HS-27A (cell line): ENCODE measurements around the gene APOBEC3G.

Experiments
- DNase-seq: peaks from one replicate; pipeline ENCODE4 v3.0.0-alpha.2; 2012; ENCODE audit warnings: low read depth, missing footprints

The APOBEC3G gene

DNA sequence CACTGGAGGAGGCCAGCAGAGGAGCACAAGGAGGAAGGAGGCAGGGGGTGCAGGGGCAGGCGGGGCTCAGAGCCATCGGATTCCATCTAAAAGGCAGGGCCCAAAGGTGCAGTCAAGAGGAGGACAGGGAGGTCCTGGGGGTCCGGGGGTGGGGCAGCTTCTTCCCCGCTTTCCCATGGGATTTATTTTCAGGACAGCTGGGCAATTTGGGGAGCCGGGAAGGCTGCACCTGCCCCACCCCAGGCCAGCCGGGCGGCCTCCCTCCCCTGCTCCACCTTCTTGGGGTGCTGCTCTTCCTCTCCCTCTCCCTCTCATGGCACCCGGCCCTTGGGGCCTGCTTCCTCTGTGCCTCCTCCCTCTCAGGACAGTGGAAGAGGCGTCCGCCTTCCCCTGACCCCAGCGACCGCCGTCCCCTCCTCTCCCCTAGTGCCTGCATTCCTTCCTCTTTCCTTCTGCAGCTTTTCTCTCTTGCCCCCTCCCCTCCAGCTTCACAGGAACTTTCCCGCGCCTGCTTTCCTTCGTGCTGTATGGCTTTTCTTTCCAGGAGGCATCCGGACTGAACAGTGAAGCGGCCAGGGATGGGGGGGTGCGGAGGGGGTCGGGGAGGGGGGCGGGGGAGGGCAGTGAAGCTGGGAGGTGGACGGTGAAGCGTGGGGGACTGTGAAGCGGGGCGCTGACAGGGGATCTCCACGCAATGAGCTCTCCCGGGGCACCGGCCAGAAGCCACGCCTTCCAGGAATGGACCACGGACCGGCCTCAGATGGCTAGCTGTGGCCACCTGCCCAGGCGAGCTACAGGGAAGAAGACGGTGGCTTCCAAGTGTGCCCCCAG, 46.9 kb downstream of the APOBEC3G start:
- no peak for DNase-seq

DNA sequence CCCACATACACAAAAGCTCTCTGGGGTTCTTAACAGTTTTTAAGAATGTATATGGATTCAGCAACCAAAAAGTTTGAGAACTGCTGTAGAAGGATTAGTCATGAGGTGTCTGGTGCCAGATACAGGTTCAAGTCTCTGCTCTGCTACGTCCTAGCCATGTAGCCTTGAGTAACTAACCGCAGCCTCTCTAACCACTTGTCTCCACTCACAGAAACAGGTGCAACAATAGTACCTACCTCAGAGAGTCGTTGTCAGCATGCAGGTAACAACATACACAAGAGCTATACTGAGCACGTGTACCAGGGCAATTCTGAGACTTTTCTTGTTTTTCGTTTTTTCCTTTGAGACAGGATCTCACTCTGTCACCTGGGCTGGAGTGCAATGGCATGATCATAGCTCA, 48.5 kb downstream of the APOBEC3G start:
- DNase-seq: no peak

DNA sequence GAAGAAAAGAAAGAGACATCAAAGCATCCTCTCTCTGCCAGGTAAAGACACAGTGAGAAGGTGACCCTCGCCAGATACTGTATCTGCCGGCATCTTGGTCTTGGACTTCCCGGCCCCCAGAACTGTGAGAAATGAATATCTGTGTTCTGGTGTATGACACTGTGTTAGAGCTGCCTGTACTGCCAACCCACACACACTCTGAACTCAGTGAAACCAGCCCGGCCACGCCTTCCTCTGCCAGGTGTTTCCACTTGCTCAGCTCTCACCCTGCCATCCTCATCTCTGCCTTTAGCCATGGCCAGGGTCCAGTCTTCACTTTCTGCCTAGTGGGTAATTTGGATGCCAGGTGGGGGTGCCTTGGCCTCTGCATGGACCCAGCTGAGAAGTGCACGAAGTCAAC, 51.4 kb downstream of the APOBEC3G start:
- DNase-seq: no peak

DNA sequence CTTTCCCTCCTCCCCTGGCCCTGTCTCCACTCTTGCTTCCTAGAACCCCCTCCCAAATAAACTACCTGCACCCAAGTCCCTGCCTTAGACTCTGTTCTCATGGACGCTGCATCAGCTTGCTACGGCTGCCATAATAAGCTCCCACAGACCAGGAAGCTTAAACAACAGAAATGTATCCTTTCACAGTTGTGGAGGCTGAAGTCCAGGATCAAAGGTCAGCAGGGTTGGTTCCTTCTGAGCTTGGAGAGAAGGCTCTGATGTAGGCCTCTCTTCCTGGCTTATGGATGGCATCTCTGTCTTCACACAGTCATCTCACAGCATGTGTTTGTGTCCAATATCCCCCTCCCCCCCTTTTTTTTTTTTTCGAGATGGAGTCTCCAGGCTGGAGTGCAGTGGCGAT, 52.0 kb downstream of the APOBEC3G start:
- no peak for DNase-seq

DNA sequence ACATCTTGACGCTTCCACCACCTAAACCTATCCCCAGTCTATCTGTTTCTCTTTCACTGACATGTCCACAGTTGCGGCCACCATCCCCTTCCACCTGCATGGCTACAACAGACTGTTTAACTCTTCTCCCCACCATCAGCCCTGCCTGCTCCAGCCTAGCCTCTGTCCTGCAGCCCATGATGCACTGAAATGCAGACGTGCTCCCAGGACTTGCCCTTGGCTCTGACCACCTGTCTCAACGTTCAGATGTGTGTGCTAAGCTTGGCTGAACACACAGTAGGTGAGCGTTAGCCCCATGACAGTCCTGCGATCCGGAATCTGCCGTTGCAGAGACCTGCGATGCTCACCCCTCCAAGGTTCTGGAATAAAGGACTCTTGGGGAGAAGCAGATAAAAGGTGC, 52.7 kb downstream of the APOBEC3G start:
- no peak for DNase-seq

DNA sequence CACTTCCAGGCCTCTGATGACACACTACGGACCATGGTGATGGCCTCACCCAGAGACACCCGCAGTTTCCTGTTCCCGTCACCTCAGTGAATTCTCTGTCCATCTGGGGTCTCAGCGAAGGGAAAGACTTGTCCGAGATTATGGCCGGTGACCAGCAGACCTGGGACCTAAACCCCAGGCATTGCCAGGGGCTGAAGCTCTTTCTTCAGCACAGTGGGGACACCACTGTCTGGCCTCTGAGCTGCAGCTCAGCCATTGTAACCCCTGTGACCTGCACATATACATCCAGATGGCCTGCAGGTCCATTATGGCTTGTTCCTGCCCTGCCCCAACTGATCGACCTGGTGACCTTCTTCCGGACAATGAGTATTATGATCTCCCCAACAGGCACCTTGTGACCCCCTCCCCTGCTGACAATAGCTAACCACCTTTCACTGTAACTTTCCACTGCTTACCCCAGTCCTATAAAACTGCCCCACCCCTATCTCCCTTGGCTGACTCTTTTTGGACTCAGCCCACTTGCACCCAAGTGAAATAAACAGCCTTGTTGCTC, 53.2 kb downstream of the APOBEC3G start:
- no peak for DNase-seq

DNA sequence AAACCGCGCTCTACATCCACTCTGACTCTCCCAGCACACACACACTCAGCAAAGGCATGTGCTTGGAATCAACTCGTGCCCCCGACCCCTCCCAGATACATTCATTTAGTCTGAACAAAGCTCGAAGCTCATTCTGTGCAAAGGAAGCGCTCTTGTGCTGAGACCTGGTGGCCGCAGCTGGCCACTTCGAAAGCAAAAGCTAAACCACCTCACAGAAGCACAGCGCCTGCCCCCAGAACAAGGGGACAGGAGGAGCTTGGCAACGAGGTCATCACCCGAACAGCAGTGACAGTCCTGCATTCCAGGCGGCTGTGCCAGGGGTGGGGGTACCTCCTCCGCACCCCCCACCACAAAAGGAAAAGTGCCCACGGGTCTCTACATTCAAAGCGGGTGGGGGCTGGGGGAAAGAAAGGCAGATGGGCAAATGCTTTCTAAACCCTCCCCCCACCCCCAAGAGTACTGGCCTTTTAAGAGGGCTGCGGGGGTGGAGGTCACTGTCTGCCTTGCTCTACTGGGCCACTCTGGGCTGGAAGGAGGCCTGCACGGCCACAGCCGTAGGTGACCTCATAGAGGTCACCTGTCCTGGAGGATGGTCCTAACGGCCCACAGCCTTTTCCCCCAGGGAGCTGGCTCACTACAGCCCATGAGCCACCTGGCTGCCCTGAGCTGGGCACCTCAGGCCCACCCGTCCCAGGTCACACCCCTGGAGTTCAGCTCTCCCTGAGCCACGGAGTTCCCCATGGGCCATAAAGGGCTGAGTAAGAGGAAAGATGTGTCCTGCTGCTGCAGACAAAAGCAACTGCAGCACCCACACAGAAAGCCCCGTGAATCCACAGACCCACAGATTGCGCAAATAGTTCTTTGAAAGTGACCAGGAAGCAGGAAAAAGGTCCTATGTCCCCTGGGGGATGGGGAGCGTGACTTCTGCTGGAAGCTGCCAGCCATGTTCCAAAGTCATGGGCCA, 54.1 kb downstream of the APOBEC3G start:
- DNase-seq: no peak

DNA sequence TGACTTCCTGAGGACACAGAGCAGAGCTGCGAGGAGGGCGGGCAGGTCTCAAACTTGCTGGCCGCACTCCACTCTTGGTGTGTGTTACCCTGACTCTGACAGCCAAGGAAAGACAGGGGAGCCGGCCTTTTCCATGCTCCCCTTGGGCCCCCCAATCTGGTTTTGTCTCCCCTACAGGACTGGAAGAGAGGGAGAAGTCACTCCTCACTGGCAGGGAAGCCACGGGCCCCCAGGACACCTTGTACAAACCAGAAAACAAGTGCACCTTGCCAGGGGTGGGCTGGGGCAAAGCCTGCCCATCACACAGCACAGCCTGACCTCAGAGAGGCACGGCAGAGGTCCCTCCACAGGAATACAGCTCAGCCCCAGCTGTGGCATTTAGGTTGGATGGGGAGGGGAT, 55.2 kb downstream of the APOBEC3G start:
- no peak for DNase-seq

DNA sequence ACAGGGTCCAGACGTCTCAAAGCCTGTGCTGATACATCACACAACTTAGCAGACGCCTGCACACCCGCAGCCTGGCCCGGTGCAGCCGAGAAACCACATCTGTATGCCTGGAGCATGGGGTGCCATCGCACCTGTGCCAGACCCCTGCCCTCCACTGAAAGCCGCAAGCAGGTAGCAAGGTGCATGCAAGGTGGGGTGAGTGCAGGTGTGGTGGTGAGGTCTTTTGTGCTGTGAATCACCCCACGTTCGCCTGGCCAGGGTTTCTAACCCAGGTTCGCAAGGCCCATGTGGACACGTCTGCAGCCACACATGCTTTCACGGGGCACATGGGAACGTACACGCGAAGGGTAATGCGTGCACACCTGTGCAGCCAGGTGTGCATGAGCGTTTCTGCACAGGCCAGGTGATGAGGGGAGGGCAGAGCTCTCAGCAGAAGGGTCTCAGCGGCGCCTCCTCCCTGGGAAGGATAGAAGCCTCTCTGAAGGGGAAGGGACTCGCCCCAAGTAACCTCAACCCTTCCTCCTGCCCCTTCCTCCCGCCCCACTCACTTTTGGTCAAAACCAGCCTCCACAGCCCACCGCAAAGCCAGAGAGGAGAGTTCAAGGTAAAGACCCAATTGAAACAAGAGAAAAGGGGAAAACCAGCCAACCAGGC, 55.9 kb downstream of the APOBEC3G start:
- DNase-seq: no peak

DNA sequence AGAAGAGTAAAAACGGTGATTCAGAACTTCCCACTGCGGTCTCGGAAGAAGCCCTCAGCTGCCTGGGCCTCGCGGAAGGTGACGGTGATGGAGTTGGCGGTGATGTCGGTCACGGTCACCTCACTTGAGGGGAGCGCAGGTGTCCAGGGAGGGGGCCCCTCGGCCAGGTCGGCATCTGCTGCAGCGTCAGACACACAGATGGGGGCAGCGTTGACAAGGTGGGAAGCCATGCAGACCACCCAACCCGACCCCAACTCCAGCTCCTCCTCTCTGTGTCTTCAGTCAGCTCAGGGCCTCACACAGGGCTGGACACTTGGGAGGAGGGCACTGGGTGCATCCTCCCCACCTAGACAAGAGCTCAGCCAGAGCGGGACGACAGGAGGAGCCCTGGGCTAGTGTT, 56.8 kb downstream of the APOBEC3G start:
- DNase-seq: no peak

DNA sequence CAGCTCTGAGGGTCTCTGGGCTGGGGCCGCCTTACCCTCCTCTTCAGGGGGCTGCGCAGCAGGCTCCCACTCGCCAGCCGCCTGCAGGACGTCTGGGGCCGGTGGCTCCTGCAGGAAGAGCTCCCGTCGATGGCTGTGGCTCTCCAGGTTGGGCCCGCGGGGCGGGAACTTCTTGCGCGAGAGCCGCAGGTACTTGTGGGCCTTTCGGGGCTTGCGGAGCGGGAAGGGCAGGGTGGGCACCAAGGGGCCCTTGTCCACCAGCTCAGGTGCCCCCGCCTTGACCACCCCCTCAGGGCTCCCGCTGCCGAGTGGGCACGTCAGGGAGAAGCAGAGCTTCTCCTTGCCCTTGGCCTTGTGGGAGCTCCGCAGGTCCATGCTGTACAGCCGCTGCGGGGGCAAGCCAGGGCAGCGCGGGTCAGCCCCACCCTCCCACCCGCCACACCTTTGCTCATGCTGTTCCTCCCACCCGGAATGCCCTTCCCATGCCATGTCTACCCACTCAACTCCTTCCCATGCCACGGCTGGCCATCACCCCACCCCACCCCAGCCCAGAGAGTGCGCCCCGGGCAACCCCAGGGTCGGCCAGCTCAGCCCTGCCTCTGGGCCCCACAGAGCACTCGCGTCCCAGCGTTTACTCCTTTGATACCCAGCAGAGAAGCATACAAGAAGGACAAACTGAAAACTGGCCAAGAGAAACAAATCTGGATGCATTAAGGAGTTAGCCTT, 57.5 kb downstream of the APOBEC3G start:
- no peak for DNase-seq

DNA sequence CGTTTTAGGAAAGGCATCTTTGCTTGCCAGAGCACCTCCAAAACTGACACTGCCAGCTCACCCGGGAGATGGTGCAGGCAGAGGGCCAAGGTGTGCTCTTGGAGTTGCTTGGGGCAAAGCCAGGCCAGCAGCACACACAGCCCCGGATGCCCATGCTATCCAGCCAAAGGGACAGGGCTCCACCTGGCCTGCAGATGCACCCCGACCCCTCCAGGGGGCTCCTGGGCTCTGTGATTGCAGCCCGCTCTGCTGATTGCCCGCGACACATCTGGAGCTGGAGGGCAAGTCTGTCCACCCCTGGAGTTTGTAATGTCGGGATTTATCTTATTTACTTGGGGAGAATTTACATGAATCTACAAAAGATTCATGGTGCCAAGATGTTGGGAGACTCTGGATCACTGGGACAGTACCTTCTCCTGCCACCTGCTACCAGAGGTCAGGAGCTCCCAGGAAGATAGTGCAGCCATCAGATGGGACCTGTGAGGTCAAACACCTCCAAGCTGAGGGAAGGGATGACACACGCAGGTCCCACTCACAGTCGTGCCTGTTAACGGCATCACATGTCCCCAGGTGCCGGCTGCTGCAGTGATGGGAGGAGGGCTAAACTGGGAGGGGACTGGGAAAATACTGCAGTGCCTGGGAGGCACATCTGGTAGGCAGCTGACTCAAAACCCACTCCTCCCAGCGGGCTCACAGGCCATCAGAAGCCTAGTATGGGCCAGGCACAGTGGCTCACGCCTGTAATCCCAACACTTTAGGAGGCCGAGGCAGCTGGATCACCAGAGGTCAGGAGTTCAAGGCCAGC, 58.2 kb downstream of the APOBEC3G start:
- DNase-seq: no peak

DNA sequence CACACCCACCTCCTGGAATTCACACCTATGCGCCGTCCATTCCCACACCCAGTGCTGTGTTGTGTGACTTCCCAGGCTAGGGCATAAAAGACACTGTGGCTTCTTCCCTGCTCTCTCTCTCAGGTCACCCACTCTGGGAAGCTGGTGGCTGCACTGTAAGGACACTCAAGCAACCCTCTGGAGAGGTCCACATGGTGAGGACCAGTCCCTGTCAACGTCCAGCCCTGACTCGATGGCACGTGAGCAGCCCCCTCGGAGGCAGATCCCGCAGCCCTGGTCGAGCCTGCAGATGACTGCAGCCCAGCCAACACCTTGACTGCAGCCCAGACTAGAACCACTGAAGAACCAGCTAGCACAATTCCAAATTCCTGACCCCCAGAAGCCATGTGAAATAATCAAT, 59.2 kb downstream of the APOBEC3G start:
- DNase-seq: no peak
